ENCODE measurements around the gene FBLN1. TPM values are rescaled to one million over a fixed set of nuclear protein-coding genes. Genes with fewer than 3 reads are reported as not detected.

The FBLN1 gene
- polyA plus RNA-seq, 1 of the 3 experiments (the other 2 are of a cell fraction) = 147 TPM

GRCh38 chr22:45584621-45585436 is 82.1 kb downstream of the FBLN1 start:
- H3K9me2 ChIP-seq = no peaks in the 10 kb centered on the region
- H4K20me1 ChIP-seq (ENCODE audit: insufficient read depth) = no peaks in the 10 kb centered on the region
- no peak for DNase-seq
- no peaks in the 10 kb centered on the region for H3K9me3 ChIP-seq
- H3K4me3 ChIP-seq (ENCODE audit: low read depth in 2 of 2, low read length in 1 of 2) = no peak overlapping the region
- H3K4me2 ChIP-seq = no peak overlapping the region
- no peak overlapping the region for H3K27ac ChIP-seq (ENCODE audit: low read depth in 2 of 2, low read length in 1 of 2)
- no peaks in the 10 kb centered on the region for H3F3A ChIP-seq (replicated peaks; ENCODE audit: insufficient read depth)
- CTCF ChIA-PET = interaction anchor here (1.1 kb wide), 1 partner anchor 392 kb away, joined by 3 read pairs; the partner anchor contains the start of gene WNT7B
- POLR2A ChIA-PET = no interaction called here
- peaks cover 0 to 5% of the 10 kb centered on the region in 2 experiments for H3K36me3 ChIP-seq (replicated peaks in 1 of 2; ENCODE audit: control insufficient read depth in 1 of 2, insufficient read depth in 2 of 2, low read length in 1 of 2)
- no peak overlapping the region for H2AFZ ChIP-seq (ENCODE audit: low read depth)
- 92% methylated on average over 15 of the region's 17 CpGs for WGBS (ENCODE audit: low lambda C conversion rate)
- no peaks in the 10 kb centered on the region for H3K27me3 ChIP-seq (ENCODE audit: insufficient read depth)
- no peak overlapping the region for H3K9ac ChIP-seq
- TF ChIP-seq YY1 (IDR thresholded peaks at IDR 0.05; ENCODE audit: low read depth) = no peak
- no peak for TF ChIP-seq RCOR1 (IDR thresholded peaks at IDR 0.05; ENCODE audit: low read length)
- no peak for TF ChIP-seq RXRA (IDR thresholded peaks at IDR 0.05; ENCODE audit: borderline replicate concordance, low read depth)
- TF ChIP-seq TCF12 (IDR thresholded peaks at IDR 0.05) = no peak
- TF ChIP-seq, protein P1, sequence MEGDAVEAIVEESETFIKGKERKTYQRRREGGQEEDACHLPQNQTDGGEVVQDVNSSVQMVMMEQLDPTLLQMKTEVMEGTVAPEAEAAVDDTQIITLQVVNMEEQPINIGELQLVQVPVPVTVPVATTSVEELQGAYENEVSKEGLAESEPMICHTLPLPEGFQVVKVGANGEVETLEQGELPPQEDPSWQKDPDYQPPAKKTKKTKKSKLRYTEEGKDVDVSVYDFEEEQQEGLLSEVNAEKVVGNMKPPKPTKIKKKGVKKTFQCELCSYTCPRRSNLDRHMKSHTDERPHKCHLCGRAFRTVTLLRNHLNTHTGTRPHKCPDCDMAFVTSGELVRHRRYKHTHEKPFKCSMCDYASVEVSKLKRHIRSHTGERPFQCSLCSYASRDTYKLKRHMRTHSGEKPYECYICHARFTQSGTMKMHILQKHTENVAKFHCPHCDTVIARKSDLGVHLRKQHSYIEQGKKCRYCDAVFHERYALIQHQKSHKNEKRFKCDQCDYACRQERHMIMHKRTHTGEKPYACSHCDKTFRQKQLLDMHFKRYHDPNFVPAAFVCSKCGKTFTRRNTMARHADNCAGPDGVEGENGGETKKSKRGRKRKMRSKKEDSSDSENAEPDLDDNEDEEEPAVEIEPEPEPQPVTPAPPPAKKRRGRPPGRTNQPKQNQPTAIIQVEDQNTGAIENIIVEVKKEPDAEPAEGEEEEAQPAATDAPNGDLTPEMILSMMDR (IDR thresholded peaks at IDR 0.05) = no peak
- no peak for TF ChIP-seq TEAD4 (IDR thresholded peaks at IDR 0.05; ENCODE audit: borderline replicate concordance, insufficient read depth)
- TF ChIP-seq MAX (IDR thresholded peaks at IDR 0.05; ENCODE audit: low read depth) = no peak
- no peak for TF ChIP-seq SIN3A (IDR thresholded peaks at IDR 0.05; ENCODE audit: borderline replicate concordance, low read depth, low read length)
- no peak for TF ChIP-seq RFX5 (IDR thresholded peaks at IDR 0.05; ENCODE audit: low read length)
- no peak for TF ChIP-seq CHD2 (IDR thresholded peaks at IDR 0.05; ENCODE audit: low read length, partially characterized antibody)
- TF ChIP-seq RAD21 (IDR thresholded peaks at IDR 0.05; ENCODE audit: low read length) = no peak
- no peak for TF ChIP-seq NFIC (IDR thresholded peaks at IDR 0.05; ENCODE audit: borderline replicate concordance)
- no peak for TF ChIP-seq SMC3 (IDR thresholded peaks at IDR 0.05; ENCODE audit: low read depth, low read length)
- no peaks in the 10 kb centered on the region for H3K4me1 ChIP-seq (ENCODE audit: control insufficient read depth in 1 of 2, insufficient read depth in 2 of 2, low read depth in 1 of 2, low read length in 1 of 2)
- H3K79me2 ChIP-seq (ENCODE audit: insufficient read depth) = no peaks in the 10 kb centered on the region

DNA sequence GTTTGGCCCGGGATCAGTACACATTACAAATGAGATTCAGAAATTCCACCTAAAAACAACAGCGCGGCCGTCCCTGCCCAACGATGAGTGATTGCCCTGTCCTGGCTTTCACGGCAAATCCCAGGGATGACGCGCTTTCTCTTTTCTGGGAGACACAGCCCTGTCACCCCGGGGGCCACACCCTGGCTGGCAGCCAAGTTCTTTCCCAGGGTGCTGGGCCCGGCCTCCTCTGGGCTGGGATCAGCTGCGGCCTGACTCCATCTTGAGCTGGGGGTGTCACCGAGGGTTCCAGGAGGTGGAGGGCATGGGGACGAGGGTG is 82.7 kb downstream of the FBLN1 start:
- Histone ChIP-seq H3K9ac (no peak overlapping the region), H3K27ac (ENCODE audit: low read depth in 2 of 2, low read length in 1 of 2) (no peak overlapping the region), H3K9me3 (no peaks in the 10 kb centered on the region), H3K4me1 (ENCODE audit: control insufficient read depth in 1 of 2, insufficient read depth in 2 of 2, low read depth in 1 of 2, low read length in 1 of 2) (no peaks in the 10 kb centered on the region), H3K36me3 (replicated peaks in 1 of 2; ENCODE audit: control insufficient read depth in 1 of 2, insufficient read depth in 2 of 2, low read length in 1 of 2) (peaks cover 0 to 5% of the 10 kb centered on the region in 2 experiments), H3K27me3 (ENCODE audit: insufficient read depth) (no peaks in the 10 kb centered on the region), H4K20me1 (ENCODE audit: insufficient read depth) (no peaks in the 10 kb centered on the region), H2AFZ (ENCODE audit: low read depth) (no peak overlapping the region), H3K9me2 (no peaks in the 10 kb centered on the region), H3K4me3 (ENCODE audit: low read depth in 2 of 2, low read length in 1 of 2) (no peak overlapping the region), H3K4me2 (no peak overlapping the region), H3K79me2 (ENCODE audit: insufficient read depth) (no peaks in the 10 kb centered on the region), H3F3A (replicated peaks; ENCODE audit: insufficient read depth) (no peaks in the 10 kb centered on the region)
- no peak for TF ChIP-seq ZBTB33 (IDR thresholded peaks at IDR 0.05; ENCODE audit: borderline replicate concordance, low read depth)
- no peak for TF ChIP-seq JUND (IDR thresholded peaks at IDR 0.05)
- TF ChIP-seq, protein P2, sequence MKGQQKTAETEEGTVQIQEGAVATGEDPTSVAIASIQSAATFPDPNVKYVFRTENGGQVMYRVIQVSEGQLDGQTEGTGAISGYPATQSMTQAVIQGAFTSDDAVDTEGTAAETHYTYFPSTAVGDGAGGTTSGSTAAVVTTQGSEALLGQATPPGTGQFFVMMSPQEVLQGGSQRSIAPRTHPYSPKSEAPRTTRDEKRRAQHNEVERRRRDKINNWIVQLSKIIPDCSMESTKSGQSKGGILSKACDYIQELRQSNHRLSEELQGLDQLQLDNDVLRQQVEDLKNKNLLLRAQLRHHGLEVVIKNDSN (IDR thresholded peaks at IDR 0.05; ENCODE audit: borderline replicate concordance, low read depth) = no peak
- TF ChIP-seq GATA2 (CRISPR knock-in tag; IDR thresholded peaks at IDR 0.05) = no peak
- no peak for TF ChIP-seq NFIC (IDR thresholded peaks at IDR 0.05; ENCODE audit: borderline replicate concordance)
- no peak for TF ChIP-seq POLR2AphosphoS5 (IDR thresholded peaks at IDR 0.05; ENCODE audit: low read depth, low read length)
- TF ChIP-seq TAF1 (IDR thresholded peaks at IDR 0.05; ENCODE audit: borderline replicate concordance, low read depth, low read length) = no peak
- no peak for TF ChIP-seq FOSL2 (IDR thresholded peaks at IDR 0.05; ENCODE audit: borderline replicate concordance, low read depth)
- TF ChIP-seq GABPA (IDR thresholded peaks at IDR 0.05; ENCODE audit: low read depth) = no peak
- no peak for TF ChIP-seq RCOR1 (IDR thresholded peaks at IDR 0.05; ENCODE audit: low read length)
- TF ChIP-seq RXRA (IDR thresholded peaks at IDR 0.05; ENCODE audit: borderline replicate concordance, low read depth) = no peak
- ChIA-PET POLR2A (no interaction called here), CTCF (interaction anchor here (1.1 kb wide), 1 partner anchor 392 kb away, joined by 3 read pairs; the partner anchor contains the start of gene WNT7B)
- WGBS (ENCODE audit: low lambda C conversion rate) = 85% methylated on average over 9 of the region's 13 CpGs
- DNase-seq = no peak
